IPS DF 6.9 (cell line): ENCODE measurements around the gene CCDC88A.

Source experiments
- DNase-seq: peaks from one replicate; pipeline ENCODE4 v3.0.0-alpha.2; 2013; ENCODE audit warnings: low read depth, low spot score
- H3K27ac ChIP-seq: one replicate; pipeline ENCODE4 v1.5.1; 2013; ENCODE audit warnings: low read length, control low read depth
- H3K27me3 ChIP-seq: 2 replicates; pipeline ENCODE4 v1.6.1; 2013; ENCODE audit warnings: mild to moderate bottlenecking, low read length; ENCODE audit not compliant: control insufficient read depth, insufficient read depth
- H3K36me3 ChIP-seq: 2 replicates; pipeline ENCODE4 v1.6.1; 2013; ENCODE audit warnings: low read length; ENCODE audit not compliant: control insufficient read depth, insufficient read depth
- H3K4me1 ChIP-seq: 2 replicates; pipeline ENCODE4 v1.6.1; 2013; ENCODE audit warnings: low read length; ENCODE audit not compliant: control insufficient read depth, insufficient read depth
- H3K4me3 ChIP-seq: 2 replicates; pipeline ENCODE4 v1.5.1; 2013; ENCODE audit warnings: mild to moderate bottlenecking, low read length
- H3K9me3 ChIP-seq: 2 replicates; pipeline ENCODE4 v1.6.1; 2013; ENCODE audit warnings: low read length, inconsistent platforms; ENCODE audit not compliant: control insufficient read depth, insufficient read depth
- WGBS: extraction: QIAGEN DNeasy Blood & Tissue Kit; methylation state at CpG from one replicate; pipeline ENCODE4 v1.1.7; 2013; ENCODE audit warnings: mixed read lengths, missing lambda C conversion rate; ENCODE audit not compliant: insufficient read length, insufficient coverage; 5-methylcytosine and 5-hydroxymethylcytosine counted together

Gene CCDC88A

DNA sequence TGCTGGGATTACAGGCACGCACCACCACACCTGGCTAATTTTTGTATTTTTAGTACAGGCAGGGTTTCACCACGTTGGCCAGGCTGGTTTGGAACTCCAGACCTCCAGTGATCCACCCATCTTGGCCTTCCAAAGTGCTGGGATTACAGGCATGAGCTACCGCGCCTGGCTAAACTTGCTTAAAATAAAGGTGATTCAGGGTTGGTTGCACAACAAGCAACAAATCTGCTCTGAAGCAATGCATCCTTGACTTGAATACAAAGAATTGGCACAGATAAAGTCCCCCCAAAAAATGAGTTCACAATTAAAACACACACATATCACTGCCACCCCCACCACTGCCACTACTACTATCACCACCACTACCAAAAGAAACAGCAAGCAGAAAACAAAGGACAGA lies 34.9 kb downstream of the CCDC88A start:
- Histone ChIP-seq H3K27me3 (no peaks in the 10 kb centered on the region), H3K27ac (no peak overlapping the region), H3K4me3 (no peak overlapping the region), H3K36me3 (no peaks in the 10 kb centered on the region), H3K9me3 (no peaks in the 10 kb centered on the region), H3K4me1 (no peaks in the 10 kb centered on the region; the same call in 1 of the 2 replicates)
- DNase-seq, result no peak
- no CpG with 5 or more reads among the region's 4 CpGs for WGBS

DNA sequence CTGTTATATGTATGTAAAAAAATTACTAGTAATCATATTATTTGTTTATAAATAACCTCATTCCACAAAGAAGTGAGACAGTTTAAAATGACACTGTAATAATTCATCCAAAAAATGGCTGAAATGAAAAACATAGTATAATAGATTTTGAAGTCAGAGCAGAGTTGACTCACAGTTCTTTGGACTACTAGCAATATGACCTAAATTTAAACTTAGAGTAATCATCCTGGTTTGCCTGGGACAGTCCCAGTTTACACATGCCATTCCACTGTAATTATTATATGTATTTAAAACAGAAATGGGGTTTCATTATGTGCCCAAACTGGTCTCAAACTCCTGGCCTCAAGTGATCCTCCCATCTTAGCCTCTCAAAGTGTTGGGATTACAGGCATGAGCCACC lies 48.3 kb downstream of the CCDC88A start:
- H3K27me3 ChIP-seq, result no peaks in the 10 kb centered on the region
- H3K4me1 ChIP-seq, result no peaks in the 10 kb centered on the region
- no peak overlapping the region for H3K4me3 ChIP-seq
- DNase-seq, result no peak
- no peaks in the 10 kb centered on the region for H3K36me3 ChIP-seq
- H3K27ac ChIP-seq, result no peak overlapping the region
- no peaks in the 10 kb centered on the region for H3K9me3 ChIP-seq

DNA sequence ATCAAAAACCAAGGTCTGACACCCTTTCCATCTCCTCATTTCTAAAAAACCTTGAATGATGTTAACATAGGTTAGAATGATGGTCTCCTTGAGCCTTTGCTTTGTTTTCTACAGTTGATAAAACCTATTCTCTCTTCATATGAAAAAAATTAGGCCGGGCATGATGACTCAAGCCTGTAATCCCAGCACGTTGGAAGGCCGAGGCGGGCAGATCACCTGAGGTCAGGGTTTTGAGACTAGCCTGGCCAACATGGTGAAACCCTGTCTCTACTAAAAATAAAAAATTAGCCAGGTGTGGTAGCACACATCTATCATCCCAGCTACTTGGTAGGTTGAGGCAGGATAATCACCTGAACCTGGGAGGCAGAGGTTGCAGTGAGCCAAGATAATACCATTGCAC lies 49.4 kb downstream of the CCDC88A start:
- H3K36me3 ChIP-seq, result no peaks in the 10 kb centered on the region
- no CpG with 5 or more reads among the region's 4 CpGs for WGBS
- H3K27ac ChIP-seq, result no peak overlapping the region

DNA sequence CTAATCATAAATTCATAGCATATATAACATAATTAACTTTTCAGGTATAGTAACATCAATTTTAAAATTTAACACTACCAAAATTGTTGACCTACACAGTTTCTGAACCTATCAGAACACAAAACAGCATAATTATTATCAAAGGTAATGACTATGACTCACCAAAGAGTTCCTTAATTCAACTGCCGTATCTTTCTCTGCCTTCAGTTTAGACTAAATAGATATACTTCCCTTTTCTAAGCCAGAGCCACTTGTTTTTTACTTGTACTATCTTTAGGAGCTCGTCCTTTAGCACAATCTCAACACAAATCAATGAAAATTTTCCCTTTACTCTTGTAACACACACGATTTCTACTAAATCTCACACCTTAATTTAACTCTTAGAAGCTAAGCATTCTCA lies 54.4 kb downstream of the CCDC88A start:
- WGBS, result 100% methylated on average over 1 of the region's 3 CpGs

More for the DNA sequence above, 49.4 kb downstream of the CCDC88A start:
- Histone ChIP-seq H3K4me3 (no peak overlapping the region), H3K27me3 (no peaks in the 10 kb centered on the region), H3K9me3 (no peaks in the 10 kb centered on the region), H3K4me1 (no peaks in the 10 kb centered on the region)
- no peak for DNase-seq

DNA sequence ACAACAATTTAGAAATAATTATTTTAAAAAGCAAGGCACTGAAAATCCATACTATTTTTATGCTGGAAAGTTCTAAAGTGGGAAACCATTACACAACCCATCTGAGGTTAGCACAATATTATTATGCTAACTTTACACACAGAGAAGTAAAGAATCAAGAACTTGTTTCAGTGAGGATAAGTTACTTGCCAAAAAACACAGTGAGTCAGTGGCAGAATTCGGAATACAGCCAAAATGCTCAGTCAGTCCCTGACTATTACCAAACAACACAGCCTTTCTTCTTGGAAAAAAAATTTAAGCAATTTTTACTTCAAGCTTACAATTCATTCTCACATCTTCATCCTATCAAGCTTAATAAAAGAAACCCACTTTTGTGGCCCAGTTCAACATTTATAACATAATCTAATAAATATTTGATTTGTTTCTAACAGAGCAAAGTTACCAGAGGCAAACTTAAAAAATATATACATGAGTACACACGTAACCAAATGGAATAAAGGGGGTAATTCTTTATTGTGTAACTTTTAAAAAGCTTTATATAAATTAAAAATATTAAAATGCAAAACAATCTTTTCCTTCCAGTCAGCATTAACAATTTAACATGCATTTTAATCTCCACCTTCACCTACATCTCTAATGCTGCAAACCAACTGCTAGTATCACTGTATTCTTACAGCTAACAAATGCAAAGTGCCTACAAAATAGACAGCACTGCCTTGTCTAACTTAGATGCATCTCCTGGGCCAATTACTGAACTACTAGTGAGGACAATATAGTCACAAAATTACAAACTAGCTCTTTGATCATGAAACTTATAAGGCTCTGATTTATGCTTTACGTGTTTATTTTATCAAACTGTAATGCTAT lies 55.2 kb downstream of the CCDC88A start:
- H3K36me3 ChIP-seq, result no peaks in the 10 kb centered on the region
- H3K4me1 ChIP-seq, result no peaks in the 10 kb centered on the region
- no peak for DNase-seq
- no peaks in the 10 kb centered on the region for H3K27me3 ChIP-seq
- no peaks in the 10 kb centered on the region for H3K9me3 ChIP-seq
- H3K27ac ChIP-seq, result no peak overlapping the region
- WGBS, result 100% methylated on average over 1 of the region's 3 CpGs
- H3K4me3 ChIP-seq, result no peak overlapping the region

More for the DNA sequence above, 54.4 kb downstream of the CCDC88A start:
- Histone ChIP-seq H3K27me3 (no peaks in the 10 kb centered on the region), H3K4me1 (no peaks in the 10 kb centered on the region), H3K9me3 (no peaks in the 10 kb centered on the region), H3K4me3 (no peak overlapping the region), H3K27ac (no peak overlapping the region), H3K36me3 (no peaks in the 10 kb centered on the region)
- no peak for DNase-seq

DNA sequence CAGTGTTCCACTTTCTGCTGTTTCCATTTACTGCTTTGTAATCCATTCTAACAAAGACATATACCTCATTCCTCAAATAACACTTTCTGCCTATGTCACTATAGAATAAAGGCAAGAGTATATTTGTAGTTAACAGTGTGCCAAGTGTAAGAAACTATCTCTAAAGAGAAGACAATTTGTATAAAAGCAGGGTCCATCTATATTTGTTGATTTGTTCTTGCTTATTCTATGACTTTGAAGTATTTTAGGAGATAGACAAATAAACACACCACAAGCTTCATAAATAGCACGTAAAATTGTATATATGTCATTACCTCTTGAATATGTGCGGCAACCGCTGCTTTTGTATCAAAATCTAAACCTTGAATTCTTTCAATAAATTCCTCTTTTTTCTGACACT lies 56.0 kb downstream of the CCDC88A start:
- H3K4me3 ChIP-seq, result no peak overlapping the region
- no peaks in the 10 kb centered on the region for H3K9me3 ChIP-seq
- no peaks in the 10 kb centered on the region for H3K4me1 ChIP-seq
- no peaks in the 10 kb centered on the region for H3K27me3 ChIP-seq
- H3K27ac ChIP-seq, result no peak overlapping the region
- no peaks in the 10 kb centered on the region for H3K36me3 ChIP-seq
- DNase-seq, result no peak
- no CpG with 5 or more reads among the region's 3 CpGs for WGBS

DNA sequence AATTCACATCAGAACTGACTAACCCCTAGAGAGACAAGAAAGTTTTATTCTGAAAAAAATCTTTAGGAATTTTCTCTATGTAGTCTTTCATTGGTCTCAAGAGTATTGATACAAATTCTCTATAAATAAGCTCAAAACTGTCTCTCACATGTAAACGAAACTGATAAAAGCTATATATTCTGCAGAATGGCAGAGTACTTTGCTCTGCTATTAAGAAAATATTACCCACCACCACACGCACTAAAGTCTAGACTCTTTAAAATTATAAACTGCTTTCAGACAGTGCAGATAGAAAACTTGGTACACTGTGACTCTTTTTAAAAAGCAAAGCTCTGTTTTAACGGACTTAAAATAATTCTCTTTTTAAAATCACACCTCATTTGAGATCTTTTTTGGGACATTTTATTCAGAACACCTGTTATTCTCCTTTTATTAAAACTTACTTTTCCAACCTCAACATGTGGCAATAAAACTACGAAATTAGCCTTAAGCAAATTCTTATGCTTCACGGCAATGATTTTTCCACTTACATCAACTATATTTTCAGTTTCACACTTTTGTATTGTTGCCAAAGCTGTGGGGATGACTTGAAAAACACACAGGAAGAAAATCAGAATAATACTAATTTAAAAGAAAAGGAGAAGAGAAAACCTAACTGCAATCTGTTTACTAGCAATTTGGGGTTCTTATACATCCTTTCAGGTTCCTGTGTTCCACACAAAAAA lies 58.0 kb downstream of the CCDC88A start:
- Histone ChIP-seq H3K4me1 (no peaks in the 10 kb centered on the region), H3K9me3 (no peaks in the 10 kb centered on the region), H3K36me3 (no peaks in the 10 kb centered on the region), H3K27ac (no peak overlapping the region), H3K4me3 (no peak overlapping the region), H3K27me3 (no peaks in the 10 kb centered on the region)
- DNase-seq, result no peak
- 100% methylated on average over 2 of the region's 5 CpGs for WGBS

DNA sequence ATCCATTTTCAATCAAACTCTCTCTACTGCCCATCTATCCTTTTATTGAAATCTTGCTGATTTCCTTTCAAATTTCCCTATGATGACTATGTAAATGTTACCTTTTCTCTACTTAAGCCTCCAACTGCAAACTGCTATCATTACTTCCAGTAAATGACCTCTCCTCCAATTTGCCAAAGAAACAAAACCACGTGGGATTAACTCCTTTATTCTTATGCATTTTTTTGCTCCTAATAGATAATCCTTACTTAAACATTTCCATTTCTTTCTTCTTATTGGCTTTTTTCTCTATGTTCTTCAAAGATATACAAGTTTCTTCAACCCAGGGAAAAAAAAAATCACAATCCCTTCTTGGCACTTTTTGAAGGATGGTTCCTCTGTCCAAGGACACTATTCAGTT lies 61.2 kb downstream of the CCDC88A start:
- H3K27ac ChIP-seq, result no peak overlapping the region
- H3K27me3 ChIP-seq, result no peaks in the 10 kb centered on the region
- H3K4me3 ChIP-seq, result no peak overlapping the region
- no CpG with 5 or more reads among the region's 1 CpG for WGBS
- H3K4me1 ChIP-seq, result no peaks in the 10 kb centered on the region
- DNase-seq, result no peak
- no peaks in the 10 kb centered on the region for H3K9me3 ChIP-seq
- no peaks in the 10 kb centered on the region; the same call in 1 of the 2 replicates for H3K36me3 ChIP-seq

DNA sequence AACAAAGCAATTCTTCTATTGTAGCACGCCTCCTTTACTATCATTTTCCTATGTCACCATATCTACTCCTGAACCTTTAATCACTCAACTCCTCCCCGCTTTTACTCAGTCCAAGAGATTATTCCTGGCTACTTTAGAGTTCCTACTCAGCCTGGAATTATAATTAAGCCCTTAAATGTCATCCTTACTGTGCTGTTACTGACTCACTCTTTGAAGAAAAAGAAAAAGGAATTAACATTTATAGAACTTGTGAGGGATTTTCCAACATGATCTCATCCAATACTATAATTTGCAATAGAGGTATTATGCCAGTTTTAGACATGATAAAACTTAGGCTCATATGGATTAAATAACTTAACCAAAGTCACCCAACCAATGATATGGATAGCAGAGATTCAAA lies 61.7 kb downstream of the CCDC88A start:
- Histone ChIP-seq H3K27ac (no peak overlapping the region), H3K4me1 (no peaks in the 10 kb centered on the region), H3K36me3 (no peaks in the 10 kb centered on the region; the same call in 1 of the 2 replicates), H3K27me3 (no peaks in the 10 kb centered on the region), H3K4me3 (no peak overlapping the region), H3K9me3 (no peaks in the 10 kb centered on the region)
- WGBS, result 100% methylated on average over 1 of the region's 2 CpGs
- DNase-seq, result no peak

DNA sequence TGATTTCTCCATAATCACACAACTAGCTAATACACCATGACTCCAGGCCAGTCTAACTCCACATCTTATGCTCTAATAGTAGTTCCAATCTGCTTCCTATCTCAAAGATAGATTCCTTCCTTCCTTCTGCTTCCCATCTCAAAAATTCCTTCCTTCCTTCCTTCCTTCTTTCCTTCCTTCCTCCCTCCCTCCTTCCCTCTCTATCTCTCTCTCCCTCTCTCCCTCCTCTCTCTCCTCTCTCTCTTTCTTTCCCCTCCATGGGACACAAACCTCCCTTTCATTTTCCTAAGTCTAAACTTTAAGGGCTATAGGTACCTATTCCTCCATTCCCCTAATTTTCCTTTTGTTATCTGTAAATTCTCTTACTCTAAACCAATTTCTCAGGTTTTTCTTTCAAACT lies 62.5 kb downstream of the CCDC88A start:
- Histone ChIP-seq H3K27me3 (no peaks in the 10 kb centered on the region), H3K4me3 (no peak overlapping the region), H3K27ac (no peak overlapping the region), H3K4me1 (no peaks in the 10 kb centered on the region), H3K9me3 (no peaks in the 10 kb centered on the region), H3K36me3 (no peaks in the 10 kb centered on the region; the same call in 1 of the 2 replicates)
- DNase-seq, result no peak
